Mucosa of stomach (tissue), 1 donor: ENCODE results near the gene ATG4D.
"Not testable (repeated sequence)": the region's sequence is repeated elsewhere in the genome, so short reads cannot be mapped to it uniquely, and the experiment has no call there.

Experiments used
- H3K27me3 ChIP-seq: one replicate; pipeline ENCODE4 v1.7.0; 2013; ENCODE audit warnings: mild to moderate bottlenecking, low read length; ENCODE audit not compliant: control insufficient read depth, insufficient read depth
- H3K36me3 ChIP-seq: one replicate; pipeline ENCODE4 v1.7.0; 2013; ENCODE audit warnings: low read length; ENCODE audit not compliant: control insufficient read depth, insufficient read depth
- H3K4me1 ChIP-seq: one replicate; pipeline ENCODE4 v1.7.0; 2013; ENCODE audit warnings: mild to moderate bottlenecking, low read length; ENCODE audit not compliant: control insufficient read depth, insufficient read depth
- H3K4me3 ChIP-seq: one replicate; pipeline ENCODE4 v1.7.0; 2013; ENCODE audit warnings: low read length
- H3K9ac ChIP-seq: one replicate; pipeline ENCODE4 v1.7.0; 2013; ENCODE audit warnings: mild to moderate bottlenecking, low read length, moderate library complexity
- H3K9me3 ChIP-seq: one replicate; pipeline ENCODE4 v1.7.0; 2013; ENCODE audit warnings: mild to moderate bottlenecking, low read length, moderate library complexity; ENCODE audit not compliant: control insufficient read depth
- donor health status: Pancreatic carcinoma.

The ATG4D gene

DNA sequence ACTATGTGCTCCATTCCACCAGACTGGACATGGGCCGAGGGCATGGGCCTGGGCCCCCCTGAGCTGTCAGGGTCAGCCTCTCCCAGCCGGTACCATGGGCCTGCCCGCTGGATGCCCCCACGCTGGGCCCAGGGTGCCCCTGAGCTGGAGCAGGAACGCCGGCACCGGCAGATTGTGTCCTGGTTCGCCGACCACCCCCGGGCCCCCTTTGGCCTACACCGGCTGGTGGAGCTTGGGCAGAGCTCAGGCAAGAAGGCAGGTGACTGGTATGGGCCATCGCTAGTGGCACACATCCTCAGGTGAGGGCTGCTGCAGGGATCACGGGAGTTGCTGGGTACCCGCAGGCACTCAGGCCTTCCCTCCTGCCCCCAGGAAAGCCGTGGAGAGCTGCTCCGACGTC is 3.1 kb downstream of the ATG4D start:
- Histone ChIP-seq H3K4me3 (no peak overlapping the region), H3K4me1 (peaks cover 6% of the 10 kb centered on the region), H3K9me3 (no peaks in the 10 kb centered on the region), H3K36me3 (no peaks in the 10 kb centered on the region), H3K27me3 (no peaks in the 10 kb centered on the region), H3K9ac (no peak overlapping the region)

DNA sequence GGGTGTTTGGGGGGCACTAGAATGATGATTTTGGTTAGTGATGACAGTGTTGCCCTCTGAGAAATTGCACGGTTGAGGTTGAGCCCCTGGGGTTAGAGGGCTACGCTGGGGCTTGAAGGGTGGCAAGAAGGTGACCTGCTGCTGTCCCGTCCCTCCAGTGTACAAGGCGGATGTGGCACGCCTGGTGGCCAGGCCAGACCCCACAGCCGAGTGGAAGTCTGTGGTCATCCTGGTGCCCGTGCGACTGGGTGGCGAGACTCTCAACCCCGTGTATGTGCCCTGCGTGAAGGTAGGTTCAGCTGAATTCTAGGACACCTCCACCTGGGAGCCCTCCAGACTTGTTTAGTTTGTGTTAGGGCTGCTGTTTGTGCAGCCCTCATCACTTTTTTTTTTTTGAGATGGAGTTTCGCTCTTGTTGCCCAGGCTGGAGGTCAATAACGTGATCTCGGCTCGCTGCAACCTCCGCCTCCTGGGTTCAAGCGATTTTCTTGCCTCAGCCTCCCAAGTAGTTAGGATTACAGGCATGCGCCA is 5.1 kb downstream of the ATG4D start:
- Histone ChIP-seq H3K9ac (no peak overlapping the region), H3K4me3 (no peak overlapping the region), H3K4me1 (peaks cover 6% of the 10 kb centered on the region), H3K9me3 (no peaks in the 10 kb centered on the region), H3K27me3 (no peaks in the 10 kb centered on the region), H3K36me3 (no peaks in the 10 kb centered on the region)

DNA sequence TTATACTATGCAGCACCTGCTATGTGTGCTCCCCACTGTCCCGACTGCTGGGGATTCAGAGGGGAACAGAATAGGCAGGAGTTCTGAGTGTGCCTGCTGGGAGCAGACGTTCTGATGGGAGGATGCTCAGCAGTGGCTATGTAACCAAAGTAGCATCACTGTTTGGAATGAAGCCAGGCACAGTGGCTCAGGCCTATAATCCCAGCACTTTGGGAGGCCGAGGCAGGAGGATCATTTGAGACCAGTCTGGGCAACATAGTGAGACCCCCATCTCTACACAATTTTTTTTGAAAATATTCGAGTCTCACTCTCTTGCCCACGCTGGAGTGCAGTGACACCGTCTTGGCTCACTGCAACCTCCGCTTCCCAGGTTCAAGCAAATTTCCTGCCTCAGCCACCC is 6.0 kb downstream of the ATG4D start:
- Histone ChIP-seq H3K4me3 (no peak overlapping the region), H3K27me3 (no peaks in the 10 kb centered on the region), H3K9me3 (no peaks in the 10 kb centered on the region), H3K9ac (no peak overlapping the region), H3K4me1 (peaks cover 4% of the 10 kb centered on the region), H3K36me3 (no peaks in the 10 kb centered on the region)

DNA sequence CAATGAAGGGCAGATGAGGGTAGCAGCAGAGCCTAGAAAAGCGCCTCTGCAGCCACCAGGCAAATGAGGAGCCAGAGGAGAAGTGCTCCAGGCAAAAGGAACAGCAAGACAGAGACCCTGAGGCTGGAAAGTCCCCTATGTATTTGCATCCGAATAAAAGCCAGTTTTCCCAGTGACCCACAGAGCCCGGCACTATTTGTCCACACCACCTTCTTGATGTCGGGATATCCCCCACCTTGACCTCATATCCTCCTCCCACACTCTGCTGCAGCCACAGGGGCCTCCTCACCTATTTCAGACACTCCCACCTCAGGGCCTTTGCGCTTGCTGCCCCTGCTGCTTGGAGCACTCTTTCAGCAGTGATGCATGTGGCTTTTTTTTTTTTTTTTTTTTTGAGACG is 6.6 kb downstream of the ATG4D start:
- H3K36me3 ChIP-seq, result no peaks in the 10 kb centered on the region

DNA sequence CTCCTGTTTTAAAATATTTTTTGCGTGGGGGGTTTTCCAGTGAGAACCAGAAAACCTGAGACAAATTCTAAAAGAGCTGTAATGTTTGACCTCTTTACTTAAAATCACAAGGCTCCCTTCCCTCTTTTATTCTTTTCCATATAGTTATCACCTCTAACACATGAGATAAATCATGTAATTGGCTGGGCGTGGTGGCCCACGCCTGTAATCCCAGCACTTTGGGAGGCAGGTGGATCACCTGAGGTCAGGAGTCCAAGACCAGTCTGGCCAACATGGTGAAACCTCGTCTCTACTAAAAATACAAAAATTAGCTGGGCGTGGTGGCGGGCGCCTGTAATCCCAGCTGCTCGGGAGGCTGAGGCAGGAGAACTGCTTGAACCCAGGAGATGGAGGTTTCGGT is 7.3 kb downstream of the ATG4D start:
- H3K4me3 ChIP-seq, H3K9me3 ChIP-seq, H3K4me1 ChIP-seq, H3K27me3 ChIP-seq, H3K36me3 ChIP-seq, H3K9ac ChIP-seq: not testable (repeated sequence)

More for the DNA sequence above, 6.6 kb downstream of the ATG4D start:
- no peaks in the 10 kb centered on the region for H3K9me3 ChIP-seq
- H3K27me3 ChIP-seq, result no peaks in the 10 kb centered on the region
- H3K9ac ChIP-seq, result no peak overlapping the region
- no peaks in the 10 kb centered on the region for H3K4me1 ChIP-seq
- H3K4me3 ChIP-seq, result no peak overlapping the region

DNA sequence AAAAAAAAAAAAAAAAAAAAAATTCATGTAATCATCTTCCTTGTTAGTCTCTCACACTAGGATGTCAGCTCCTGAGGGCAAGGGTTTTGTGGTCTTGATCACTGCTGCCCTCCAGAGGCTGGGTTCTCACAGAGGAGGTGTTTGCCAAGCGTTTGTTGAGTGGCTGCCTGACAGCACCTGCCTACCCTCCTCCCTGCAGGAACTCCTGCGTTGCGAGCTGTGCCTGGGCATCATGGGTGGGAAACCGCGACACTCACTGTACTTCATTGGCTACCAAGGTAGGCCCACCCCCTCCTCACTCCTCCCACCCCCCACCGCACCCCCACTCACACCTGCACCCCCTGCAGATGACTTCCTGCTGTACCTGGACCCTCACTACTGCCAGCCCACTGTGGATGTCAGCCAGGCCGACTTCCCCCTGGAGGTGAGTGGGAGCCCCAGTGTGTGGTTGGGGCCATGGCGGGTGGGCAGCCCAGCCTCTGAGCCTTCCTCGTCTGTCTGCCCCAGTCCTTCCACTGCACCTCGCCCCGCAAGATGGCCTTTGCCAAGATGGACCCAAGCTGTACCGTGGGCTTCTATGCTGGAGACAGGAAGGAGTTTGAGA is 8.1 kb downstream of the ATG4D start:
- Histone ChIP-seq H3K27me3 (no peaks in the 10 kb centered on the region), H3K4me3 (no peak overlapping the region), H3K36me3 (no peaks in the 10 kb centered on the region), H3K9ac (no peak overlapping the region), H3K4me1 (no peaks in the 10 kb centered on the region), H3K9me3 (no peaks in the 10 kb centered on the region)

DNA sequence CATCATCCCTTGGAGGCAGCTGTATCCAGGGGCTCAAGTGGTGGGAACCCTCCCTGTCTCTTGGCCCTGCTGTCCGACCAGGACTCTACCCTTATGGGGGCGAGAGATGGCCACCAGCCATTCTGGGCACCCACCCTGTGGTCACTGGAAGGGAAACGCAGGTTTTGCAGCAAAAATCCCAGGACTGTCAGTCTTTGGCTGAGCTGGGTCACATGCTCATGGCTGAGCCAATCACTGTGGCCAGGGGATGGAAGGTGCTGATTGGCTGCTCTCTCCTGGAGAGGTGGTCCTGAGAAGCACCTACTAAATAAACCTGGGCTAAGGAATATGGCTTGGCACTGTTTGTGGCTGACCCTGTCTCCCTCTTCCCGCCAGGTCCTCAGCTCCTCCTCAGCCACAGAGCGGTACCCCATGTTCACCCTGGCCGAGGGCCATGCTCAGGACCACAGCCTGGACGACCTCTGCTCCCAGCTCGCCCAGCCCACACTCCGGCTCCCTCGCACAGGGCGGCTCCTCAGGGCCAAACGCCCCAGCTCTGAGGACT is 8.9 kb downstream of the ATG4D start:
- no peak overlapping the region for H3K9ac ChIP-seq
- H3K27me3 ChIP-seq, result no peaks in the 10 kb centered on the region
- H3K9me3 ChIP-seq, result no peaks in the 10 kb centered on the region
- H3K4me3 ChIP-seq, result no peak overlapping the region
- H3K36me3 ChIP-seq, result no peaks in the 10 kb centered on the region
- H3K4me1 ChIP-seq, result no peaks in the 10 kb centered on the region

DNA sequence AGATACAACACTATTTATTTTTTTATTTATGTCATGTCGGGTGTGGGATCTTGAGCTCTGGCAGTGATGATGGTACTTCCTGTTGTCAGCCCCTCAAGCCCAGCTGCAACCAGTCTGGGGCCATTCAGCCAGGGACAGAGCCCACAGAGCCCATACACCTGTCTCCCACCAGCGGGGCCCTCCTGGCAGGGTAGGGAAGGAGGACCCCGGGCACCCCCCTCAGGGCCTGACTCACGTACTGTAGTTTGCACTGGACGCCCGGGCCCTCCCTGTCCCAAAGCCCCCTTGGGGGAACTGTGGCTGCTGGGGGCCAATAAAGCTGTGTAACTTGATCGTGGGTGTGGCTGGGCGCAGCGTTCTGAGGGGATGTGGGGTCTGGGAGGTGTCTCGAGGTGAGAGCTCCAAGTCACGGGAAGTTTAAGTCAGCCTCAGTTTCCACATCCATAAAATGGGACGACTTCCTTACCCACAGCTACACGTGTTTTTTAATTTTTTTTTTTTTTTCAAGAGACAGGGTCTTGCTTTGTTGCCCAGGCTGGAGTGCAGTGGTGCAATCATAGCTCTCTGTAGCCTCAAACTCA is 9.5 kb downstream of the ATG4D start:
- no peaks in the 10 kb centered on the region for H3K4me1 ChIP-seq
- H3K9ac ChIP-seq, result no peak overlapping the region
- no peaks in the 10 kb centered on the region for H3K27me3 ChIP-seq

DNA sequence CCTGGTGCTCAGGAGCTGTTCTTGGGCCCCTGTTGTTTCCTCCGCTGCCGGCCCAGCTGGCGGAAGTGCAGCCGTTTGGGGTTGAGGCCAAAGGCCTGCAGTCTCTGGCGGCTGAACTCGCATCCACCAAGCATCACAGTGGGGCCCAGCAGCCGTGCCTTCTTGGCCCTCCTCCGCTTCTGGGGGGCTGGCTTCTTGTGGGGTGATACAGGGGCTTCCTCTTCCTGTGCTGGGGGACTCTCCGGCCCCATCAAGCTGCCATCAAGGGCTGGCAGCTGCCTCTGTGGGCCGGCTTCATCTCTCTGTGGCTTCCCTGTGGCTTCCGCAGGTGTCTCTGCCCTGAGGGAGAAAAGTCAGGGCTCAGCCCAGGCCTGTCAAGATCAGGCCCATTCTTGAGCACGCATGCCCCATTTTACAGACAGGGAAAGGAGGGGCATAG is 10.3 kb downstream of the ATG4D start:
- Histone ChIP-seq H3K4me1 (no peaks in the 10 kb centered on the region), H3K27me3 (no peaks in the 10 kb centered on the region), H3K9ac (no peak overlapping the region), H3K36me3 (no peaks in the 10 kb centered on the region), H3K9me3 (no peaks in the 10 kb centered on the region), H3K4me3 (no peak overlapping the region)

More for the DNA sequence above, 9.5 kb downstream of the ATG4D start:
- Histone ChIP-seq H3K9me3 (no peaks in the 10 kb centered on the region), H3K36me3 (no peaks in the 10 kb centered on the region), H3K4me3 (no peak overlapping the region)

DNA sequence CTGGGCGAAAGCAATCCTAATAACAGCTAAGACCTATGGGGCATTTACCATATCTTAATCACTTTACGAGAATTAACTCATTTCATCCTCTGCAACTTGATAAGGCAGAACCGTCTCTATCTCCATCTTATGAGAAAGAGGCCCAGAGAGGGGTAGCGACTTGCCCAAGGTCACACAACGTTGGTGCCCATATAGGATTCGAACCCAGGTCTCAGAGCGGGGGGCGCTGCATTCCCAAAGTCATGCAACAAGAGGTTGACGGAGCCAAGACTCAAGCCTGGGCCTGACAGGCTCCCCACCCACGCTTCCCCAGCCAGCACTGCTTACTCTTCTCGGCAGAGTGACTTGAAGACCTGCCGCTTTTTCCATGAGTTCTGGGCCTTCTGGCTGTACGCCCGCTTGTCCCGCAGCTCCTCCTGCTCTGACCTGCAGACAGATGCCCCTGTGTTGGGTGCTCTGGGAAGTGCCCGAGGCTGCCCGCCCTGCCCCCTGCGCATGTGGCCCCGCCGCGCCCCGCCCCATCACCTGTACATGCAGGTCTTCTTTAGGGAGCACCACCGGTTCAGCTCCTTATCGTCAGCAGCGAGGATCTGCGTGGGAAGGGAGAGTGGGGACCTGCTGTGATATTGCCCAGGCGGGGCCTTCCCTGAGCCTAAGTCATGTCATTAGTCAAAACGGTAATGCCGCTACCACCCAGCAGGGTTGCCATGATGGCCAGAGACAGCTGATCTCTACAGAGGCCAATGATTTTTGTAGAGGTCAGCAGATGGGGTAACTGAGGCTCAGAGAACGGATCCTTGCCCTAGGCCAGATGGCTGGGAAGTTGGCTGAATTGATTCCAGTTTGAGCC is 11.3 kb downstream of the ATG4D start:
- Histone ChIP-seq H3K4me3 (no peak overlapping the region), H3K9ac (no peak overlapping the region), H3K27me3 (no peaks in the 10 kb centered on the region), H3K4me1 (no peaks in the 10 kb centered on the region), H3K36me3 (peaks cover 3% of the 10 kb centered on the region), H3K9me3 (no peaks in the 10 kb centered on the region)

DNA sequence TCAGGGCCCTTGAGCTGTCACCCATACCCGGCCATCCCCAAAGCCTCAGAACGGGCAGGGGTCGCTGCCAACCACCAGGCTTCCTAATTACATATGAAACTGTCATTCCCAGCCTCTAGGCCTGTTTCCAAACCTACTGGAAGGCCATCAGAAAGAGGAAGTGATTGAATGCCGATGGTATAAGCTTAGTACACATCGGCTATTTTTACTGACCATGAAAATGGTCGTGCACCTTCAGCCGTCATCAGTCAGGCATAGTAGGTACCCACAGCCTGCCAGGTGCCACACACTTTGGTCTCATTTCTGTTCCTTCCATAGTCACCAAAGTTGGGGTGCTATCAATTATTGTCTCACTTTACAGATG is 11.9 kb downstream of the ATG4D start:
- Histone ChIP-seq H3K9ac (no peak overlapping the region), H3K4me1 (no peaks in the 10 kb centered on the region), H3K9me3 (no peaks in the 10 kb centered on the region), H3K27me3 (no peaks in the 10 kb centered on the region), H3K36me3 (peaks cover 8% of the 10 kb centered on the region), H3K4me3 (no peak overlapping the region)

DNA sequence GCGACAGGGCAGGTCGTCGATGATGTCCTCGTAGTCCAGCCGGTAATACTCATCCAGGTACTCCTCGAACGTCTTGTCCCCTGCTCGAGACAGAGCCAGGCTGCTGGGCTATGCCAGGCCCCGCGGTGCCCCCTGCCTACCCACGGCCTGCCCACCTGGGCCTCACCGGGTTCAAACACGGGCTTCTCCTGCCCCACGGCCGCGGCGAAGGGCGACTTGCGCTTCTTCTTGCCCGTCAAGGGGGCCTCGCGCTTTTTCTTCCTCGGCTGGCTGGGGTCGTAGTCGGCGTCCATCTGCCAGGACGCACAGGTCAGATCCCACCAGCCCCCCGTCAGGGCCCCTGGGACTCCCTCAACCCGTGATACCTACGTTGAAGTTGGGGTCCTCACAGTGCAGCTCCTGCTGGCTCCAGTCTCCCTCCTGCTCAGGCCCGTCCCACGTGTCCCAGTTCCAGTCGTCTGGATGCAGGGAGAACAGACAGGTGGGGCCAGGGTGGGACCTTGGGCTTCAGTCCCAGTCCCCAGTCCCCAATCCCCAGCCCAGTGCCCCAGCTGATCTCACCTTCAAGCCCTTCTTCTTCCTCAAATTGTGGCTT is 14.0 kb downstream of the ATG4D start:
- H3K9ac ChIP-seq, result no peak overlapping the region
- no peaks in the 10 kb centered on the region for H3K9me3 ChIP-seq
- H3K36me3 ChIP-seq, result peaks cover 8% of the 10 kb centered on the region
- H3K27me3 ChIP-seq, result no peaks in the 10 kb centered on the region
- no peak overlapping the region for H3K4me3 ChIP-seq
- no peaks in the 10 kb centered on the region for H3K4me1 ChIP-seq
